Adrenal gland (tissue), 19 donors: Measurements from ENCODE around the gene TMEM129. TPM values are rescaled to one million over a fixed set of nuclear protein-coding genes. Genes with fewer than 3 reads are reported as not detected.

Experiments used
- DNase-seq, 7 donors: peaks; one replicate each; pipeline ENCODE4 v3.0.0-alpha.2; 2019 to 2020
- H3K27ac ChIP-seq, 5 donors: fragments of 200-600 bp; sonication (generic) in 4 of 5; 1 replicate in 3 of 5; 2 replicates in 2 of 5; pipeline versions ENCODE4 v1.5.1 to v1.8.0; 2016 to 2020; ENCODE audit warnings: mild to moderate bottlenecking in 1 of 5
- H3K27me3 ChIP-seq: fragments of 200-600 bp; 2 replicates; pipeline ENCODE4 v1.8.0; 2021
- H3K36me3 ChIP-seq, 2 donors: fragments of 200-600 bp; replicated peaks in 1 of 2; 1 replicate in 1 of 2; 2 replicates in 1 of 2; pipeline versions ENCODE4 v1.5.1 to v1.8.0; 2018 to 2022
- H3K4me1 ChIP-seq, 2 donors: fragments of 200-600 bp; replicated peaks in 1 of 2; 1 replicate in 1 of 2; 2 replicates in 1 of 2; pipeline versions ENCODE4 v1.5.1 to v1.8.0; 2018 to 2021
- H3K4me3 ChIP-seq, 4 donors: fragments of 200-600 bp; sonication (generic) in 3 of 4; one replicate each; pipeline ENCODE4 v1.5.1; 2016 to 2018
- H3K9me3 ChIP-seq, 3 donors: fragments of 200-600 bp; sonication (generic) in 1 of 3; replicated peaks in 1 of 3; 1 replicate in 2 of 3; 2 replicates in 1 of 3; pipeline versions ENCODE4 v1.5.1 to v1.8.0; 2016 to 2021
- POLR2A ChIP-seq, 2 donors: fragments of 450-650 bp; IDR thresholded peaks; one replicate each; pipeline ENCODE4 v1.6.1; 2017; ENCODE audit warnings: antibody characterized with exemption in 2 of 2, mild to moderate bottlenecking in 2 of 2, moderate library complexity in 1 of 2
- WGBS, 4 donors: extraction: QIAGEN DNeasy Blood & Tissue Kit in 2 of 4; methylation state at CpG; one replicate each; pipeline versions ENCODE4 v1.1.5 to v1.1.7; 2013 to 2017; 5-methylcytosine and 5-hydroxymethylcytosine counted together
- intact Hi-C, 2 donors: fragments of 100-400 bp; cut with DNase I; formaldehyde crosslinking; loops; one replicate each; pipeline versions ENCODE4 v1.14.1 to v1.15.0; 2022 to 2023
- long read RNA-seq, 10 donors: library from polyadenylated mRNA in 3 of 10; unstranded in 2 of 10; stranded (forward) in 1 of 10; transcript quantifications; one replicate each; pipeline ENCODE4 v2.0.0 and lab custom pipeline, GENCODE V29; 2021 to 2026
- polyA plus RNA-seq, 3 donors: library from polyadenylated mRNA; stranded (reverse); fragments of 200-250 nt in 2 of 3; fragments of 350-450 nt in 1 of 3; fragmentation: Illumina TruSeq in 1 of 3; extraction: RNeasy Lipid Tissue Mini Kit (QIAGEN cat#74804) in 1 of 3; gene quantifications; one replicate each; pipeline ENCODE4 v1.2.3, GENCODE V29; 2013 to 2014
- total RNA-seq, 9 donors: library from RNA; depleted of rRNA in 4 of 9; stranded (reverse); fragments of >200 nt in 4 of 9; fragments of 120-200 nt in 1 of 9; fragmentation: NEBNext Ultra II Directional in 1 of 9; extraction: Animal tissue kit (Norgen Biotek cat#: 25700) in 1 of 9; gene quantifications; one replicate each; pipeline versions ENCODE4 v1.1.0 to v1.2.4, GENCODE V29; 2013 to 2023
- TF ChIP-seq, protein P1 (sequence below), 6 experiments: fragments of 450-650 bp in 4 of 6; fragments of 200-600 bp in 2 of 6; sonication (generic) in 1 of 6; IDR thresholded peaks; 1 replicate in 5 of 6; 2 replicates in 1 of 6; pipeline versions ENCODE4 v1.5.1 to v1.8.0; 2016 to 2021; ENCODE audit warnings: antibody characterized with exemption in 6 of 6, mild to moderate bottlenecking in 2 of 6, moderate library complexity in 1 of 6
- donor health status: healthy with polysubstance abuse.
- donor health status: Bipolar disorder and iron deficiency.
- donor health status: DM: yes; HTN: yes; CAD: no.
- donor health status: DM: no; HTN: no; CAD: no.
- donor health status: DM: no; HTN: no; CAD: no.
- donor health status: DM: yes; HTN: yes; CAD: no.

TMEM129 gene
- total RNA-seq = 100 to 1,000 TPM in 1 of 9 donors, 10 to 100 TPM in 8; 28.0 to 119 (median 57.6) TPM
- 10 to 100 TPM; 14.9 to 45.0 (median 43.5) TPM for polyA plus RNA-seq
- long read RNA-seq, donor 1, transcript TMEM129-202 (4 exons, 2,810 nt) = major isoform, 7 of 7 reads
- long read RNA-seq, donor 1, partial matches to known transcripts = 0 of 7 reads
- long read RNA-seq, donor 1, other reads (novel, unspliced or antisense) = 0 of 7 reads
- long read RNA-seq, donor 2, partial matches to known transcripts = 0 of 2 reads
- long read RNA-seq, donor 2, other reads (novel, unspliced or antisense) = 0 of 2 reads
- long read RNA-seq, donor 3 = 0 reads
- long read RNA-seq, donor 4, transcript TMEM129-202 (4 exons, 2,810 nt) = major isoform, 5 of 16 reads
- long read RNA-seq, donor 4, partial matches to known transcripts = 0 of 16 reads
- long read RNA-seq, donor 4, other reads (novel, unspliced or antisense) = 11 of 16 reads
- long read RNA-seq, donor 5, transcript TMEM129-202 (4 exons, 2,810 nt) = major isoform, 40 of 94 reads
- long read RNA-seq, donor 5, transcript TMEM129-201 (3 exons, 2,678 nt) = minor isoform, 5 of 94 reads
- long read RNA-seq, donor 5, transcript TMEM129-206 (5 exons, 2,172 nt) = minor isoform, 6 of 94 reads
- long read RNA-seq, donor 5, partial matches to known transcripts = 7 of 94 reads
- long read RNA-seq, donor 5, other reads (novel, unspliced or antisense) = 34 of 94 reads
- long read RNA-seq, donor 6, partial matches to known transcripts = 0 of 8 reads
- long read RNA-seq, donor 6, other reads (novel, unspliced or antisense) = 4 of 8 reads
- long read RNA-seq, donor 7, partial matches to known transcripts = 0 of 2 reads
- long read RNA-seq, donor 7, other reads (novel, unspliced or antisense) = 0 of 2 reads
- long read RNA-seq, donor 8, transcript TMEM129-202 (4 exons, 2,810 nt) = major isoform, 7 of 35 reads
- long read RNA-seq, donor 8, partial matches to known transcripts = 22 of 35 reads
- long read RNA-seq, donor 8, other reads (novel, unspliced or antisense) = 6 of 35 reads
- long read RNA-seq, donor 9, transcript TMEM129-202 (4 exons, 2,810 nt) = major isoform, 6 of 6 reads
- long read RNA-seq, donor 9, partial matches to known transcripts = 0 of 6 reads
- long read RNA-seq, donor 9, other reads (novel, unspliced or antisense) = 0 of 6 reads
- long read RNA-seq, donor 10, partial matches to known transcripts = 0 of 3 reads
- long read RNA-seq, donor 10, other reads (novel, unspliced or antisense) = 0 of 3 reads

GRCh38 chr4:1721003-1721665, at the start of gene TMEM129, which contains the start of gene TACC3:
TSS of gene TMEM129 (minus strand) at chr4:1721323. CDS start at chr4:1720837, 486 bp downstream.
TSS of gene TACC3 (plus strand) at chr4:1721521. CDS start at chr4:1723422, 1,901 bp downstream.
- no peaks in the 10 kb centered on the region for H3K27me3 ChIP-seq
- intact Hi-C loops = no loop called here
- H3K4me3 ChIP-seq = peak within 1 kb of the TSS; percentile 31 to 66 (median 51)
- no peaks in the 10 kb centered on the region for H3K9me3 ChIP-seq
- TF ChIP-seq, protein P1, sequence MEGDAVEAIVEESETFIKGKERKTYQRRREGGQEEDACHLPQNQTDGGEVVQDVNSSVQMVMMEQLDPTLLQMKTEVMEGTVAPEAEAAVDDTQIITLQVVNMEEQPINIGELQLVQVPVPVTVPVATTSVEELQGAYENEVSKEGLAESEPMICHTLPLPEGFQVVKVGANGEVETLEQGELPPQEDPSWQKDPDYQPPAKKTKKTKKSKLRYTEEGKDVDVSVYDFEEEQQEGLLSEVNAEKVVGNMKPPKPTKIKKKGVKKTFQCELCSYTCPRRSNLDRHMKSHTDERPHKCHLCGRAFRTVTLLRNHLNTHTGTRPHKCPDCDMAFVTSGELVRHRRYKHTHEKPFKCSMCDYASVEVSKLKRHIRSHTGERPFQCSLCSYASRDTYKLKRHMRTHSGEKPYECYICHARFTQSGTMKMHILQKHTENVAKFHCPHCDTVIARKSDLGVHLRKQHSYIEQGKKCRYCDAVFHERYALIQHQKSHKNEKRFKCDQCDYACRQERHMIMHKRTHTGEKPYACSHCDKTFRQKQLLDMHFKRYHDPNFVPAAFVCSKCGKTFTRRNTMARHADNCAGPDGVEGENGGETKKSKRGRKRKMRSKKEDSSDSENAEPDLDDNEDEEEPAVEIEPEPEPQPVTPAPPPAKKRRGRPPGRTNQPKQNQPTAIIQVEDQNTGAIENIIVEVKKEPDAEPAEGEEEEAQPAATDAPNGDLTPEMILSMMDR (IDR thresholded peaks at IDR 0.05) = no peak
- peak; percentile 10 to 66 for TF ChIP-seq POLR2A (IDR thresholded peaks at IDR 0.05)
- H3K27ac ChIP-seq = peak within 1 kb of the TSS; percentile 90 to 96 (median 93)
- peaks cover 0 to 11% of the 10 kb centered on the region in 2 donors for H3K36me3 ChIP-seq
- WGBS, 4 donors = 0% methylated on average over 14 to 74 of the region's 83 CpGs; no CpG with 5 or more reads in 1 of the 4 donors
- peak; percentile 89 to 97 (median 93) for DNase-seq
- peaks cover 16 to 33% of the 10 kb centered on the region in 2 donors for H3K4me1 ChIP-seq

DNA sequence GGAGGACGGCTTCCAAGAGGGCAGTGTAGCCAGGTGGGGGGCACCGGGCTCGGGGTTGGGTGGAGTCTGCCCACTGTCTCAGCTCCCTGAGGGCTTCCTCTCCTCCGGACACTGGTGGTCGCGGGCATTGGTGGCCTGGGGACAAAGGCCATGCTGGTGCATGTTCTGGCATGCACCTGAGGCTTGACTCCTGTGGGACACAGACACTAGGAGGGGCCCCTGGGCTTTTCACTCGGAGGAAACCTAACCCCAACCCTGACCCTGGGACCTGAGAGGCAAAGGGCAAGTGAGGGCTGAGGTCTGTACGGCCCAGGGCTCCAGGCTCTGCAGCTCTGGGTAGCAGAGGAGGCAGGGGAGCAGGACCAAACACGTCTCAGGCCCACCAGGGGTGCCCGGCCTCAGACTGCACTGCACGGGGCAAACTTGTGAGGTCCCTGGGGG, 49.7 kb upstream of the TMEM129 start:
- Histone ChIP-seq H3K27ac (no peak overlapping the region), H3K36me3 (no peaks in the 10 kb centered on the region), H3K4me3 (no peak overlapping the region), H3K9me3 (no peaks in the 10 kb centered on the region), H3K27me3 (no peaks in the 10 kb centered on the region), H3K4me1 (peaks cover 8 to 12% of the 10 kb centered on the region in 2 donors)
- intact Hi-C loops = no loop called here
- TF ChIP-seq POLR2A (IDR thresholded peaks at IDR 0.05) = no peak
- TF ChIP-seq, protein P1 (IDR thresholded peaks at IDR 0.05) = no peak
- whole genome bisulfite sequencing, 4 donors = 40 to 88% (median 85%) methylated on average over 1 to 11 of the region's 11 CpGs
- DNase-seq = no peak

- no peaks in the 10 kb centered on the region for H3K27me3 ChIP-seq
- intact Hi-C loops = no loop called here
Observed at GRCh38 chr4:1770245-1770644, 49.1 kb upstream of the TMEM129 start.

More at GRCh38 chr4:1770245-1770644, 49.1 kb upstream of the TMEM129 start:
- H3K27ac ChIP-seq = no peak overlapping the region
- WGBS, 4 donors = 68 to 83% (median 73%) methylated on average over 7 to 33 of the region's 33 CpGs; no CpG with 5 or more reads in 1 of the 4 donors
- H3K36me3 ChIP-seq = no peaks in the 10 kb centered on the region
- H3K4me1 ChIP-seq = peaks cover 8 to 12% of the 10 kb centered on the region in 2 donors
- TF ChIP-seq, protein P1 (IDR thresholded peaks at IDR 0.05) = no peak
- no peak for TF ChIP-seq POLR2A (IDR thresholded peaks at IDR 0.05)
- DNase-seq = no peak
- H3K4me3 ChIP-seq = no peak overlapping the region
- H3K9me3 ChIP-seq = no peaks in the 10 kb centered on the region
